ENCODE data around the gene MAGI2. TPM values are rescaled to one million over a fixed set of nuclear protein-coding genes. Genes with fewer than 3 reads are reported as not detected.

MAGI2 gene
- total and polyA plus RNA-seq, 2 donors (not counting 3 experiments of a cell fraction or from before 2014, with no cell fraction given): 0.28 to 6.0 TPM

DNA sequence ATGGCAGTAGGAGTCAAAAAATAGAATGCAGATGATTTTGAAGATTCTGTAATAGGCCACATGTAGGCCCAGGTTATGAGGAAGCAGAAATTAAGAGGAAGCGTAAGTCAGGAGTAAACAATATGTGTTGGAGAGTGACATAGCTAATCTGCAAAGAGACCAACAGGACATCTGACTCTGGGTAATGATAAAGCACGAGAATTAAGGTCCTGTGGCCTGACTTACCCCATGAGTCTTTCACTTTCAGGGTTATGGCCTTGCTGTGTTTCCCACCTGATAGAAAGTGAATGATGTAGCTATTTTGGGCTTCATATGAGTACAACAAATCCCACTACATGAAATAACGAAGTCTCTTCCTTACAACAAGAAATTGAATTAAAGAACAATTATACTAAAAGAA, 393.0 kb downstream of the MAGI2 start:
- Histone ChIP-seq H3K9ac (replicated peaks; ENCODE audit: extremely low read depth, insufficient read depth, low read length) (no peak overlapping the region), H3K9me3 (replicated peaks; ENCODE audit: control insufficient read depth, insufficient read depth, low read length) (no peaks in the 10 kb centered on the region), H3K9me1 (replicated peaks; ENCODE audit: control insufficient read depth, extremely low read depth, insufficient read depth, low read length) (no peaks in the 10 kb centered on the region), H3K4me3 (replicated peaks in 1 of 3; ENCODE audit: insufficient read depth in 1 of 3, low read depth in 1 of 3, low read length in 3 of 3) (no peak overlapping the region), H3K4me1 (ENCODE audit: control insufficient read depth, extremely low read depth, insufficient read depth, low read length) (no peaks in the 10 kb centered on the region), H3K27ac (ENCODE audit: insufficient read depth, low read depth, low read length) (no peak overlapping the region), H3K27me3 (ENCODE audit: control insufficient read depth in 2 of 2, insufficient read depth in 2 of 2, low read length in 2 of 2) (no peaks in the 10 kb centered on the region), H2AFZ (ENCODE audit: low read depth, low read length) (no peak overlapping the region), H3K79me2 (ENCODE audit: control insufficient read depth, insufficient read depth, low read length) (no peaks in the 10 kb centered on the region), H3K36me3 (ENCODE audit: control insufficient read depth in 2 of 2, extremely low read depth in 1 of 2, insufficient read depth in 2 of 2, low read length in 2 of 2) (no peaks in the 10 kb centered on the region), H3K4me2 (ENCODE audit: insufficient read depth, low read length) (no peak overlapping the region), H4K20me1 (replicated peaks; ENCODE audit: control insufficient read depth, extremely low read depth, insufficient read depth, low read length) (no peaks in the 10 kb centered on the region)
- intact Hi-C loops (cut with micrococcal nuclease) (no loop called here), dilution Hi-C loops (cut with MboI; ENCODE audit: extremely low pct_ligation_motif_present, low sequenced_read_pairs) (no loop called here)
- TF ChIP-seq MYC (IDR thresholded peaks at IDR 0.05; ENCODE audit: low read depth, low read length) (no peak), EZH2 (IDR thresholded peaks at IDR 0.05; ENCODE audit: borderline replicate concordance, low read depth, low read length, severe bottlenecking) (no peak), JUN (IDR thresholded peaks at IDR 0.05; ENCODE audit: borderline replicate concordance, insufficient read depth, insufficient read length, low read depth) (no peak), GATA2 (IDR thresholded peaks at IDR 0.05; ENCODE audit: insufficient read depth, insufficient read length, low read depth, low read length) (no peak), FOS (IDR thresholded peaks at IDR 0.05; ENCODE audit: borderline replicate concordance, insufficient read depth, low read length) (no peak), POLR2AphosphoS5 (IDR thresholded peaks at IDR 0.05; ENCODE audit: insufficient read depth, low read depth, low read length) (no peak), POLR2A (IDR thresholded peaks at IDR 0.05; ENCODE audit: low read depth, low read length) (no peak)
- TF ChIP-seq, protein P1, sequence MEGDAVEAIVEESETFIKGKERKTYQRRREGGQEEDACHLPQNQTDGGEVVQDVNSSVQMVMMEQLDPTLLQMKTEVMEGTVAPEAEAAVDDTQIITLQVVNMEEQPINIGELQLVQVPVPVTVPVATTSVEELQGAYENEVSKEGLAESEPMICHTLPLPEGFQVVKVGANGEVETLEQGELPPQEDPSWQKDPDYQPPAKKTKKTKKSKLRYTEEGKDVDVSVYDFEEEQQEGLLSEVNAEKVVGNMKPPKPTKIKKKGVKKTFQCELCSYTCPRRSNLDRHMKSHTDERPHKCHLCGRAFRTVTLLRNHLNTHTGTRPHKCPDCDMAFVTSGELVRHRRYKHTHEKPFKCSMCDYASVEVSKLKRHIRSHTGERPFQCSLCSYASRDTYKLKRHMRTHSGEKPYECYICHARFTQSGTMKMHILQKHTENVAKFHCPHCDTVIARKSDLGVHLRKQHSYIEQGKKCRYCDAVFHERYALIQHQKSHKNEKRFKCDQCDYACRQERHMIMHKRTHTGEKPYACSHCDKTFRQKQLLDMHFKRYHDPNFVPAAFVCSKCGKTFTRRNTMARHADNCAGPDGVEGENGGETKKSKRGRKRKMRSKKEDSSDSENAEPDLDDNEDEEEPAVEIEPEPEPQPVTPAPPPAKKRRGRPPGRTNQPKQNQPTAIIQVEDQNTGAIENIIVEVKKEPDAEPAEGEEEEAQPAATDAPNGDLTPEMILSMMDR (IDR thresholded peaks at IDR 0.05; ENCODE audit: extremely low read depth in 1 of 2, insufficient read depth in 1 of 2, low read depth in 1 of 2, low read length in 2 of 2): no peak
- TF ChIP-seq, protein P2, sequence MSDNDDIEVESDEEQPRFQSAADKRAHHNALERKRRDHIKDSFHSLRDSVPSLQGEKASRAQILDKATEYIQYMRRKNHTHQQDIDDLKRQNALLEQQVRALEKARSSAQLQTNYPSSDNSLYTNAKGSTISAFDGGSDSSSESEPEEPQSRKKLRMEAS (IDR thresholded peaks at IDR 0.05; ENCODE audit: insufficient read depth, insufficient read length): no peak
- ChIA-PET POLR2A (no interaction called here), CTCF (no interaction called here)
- DNase-seq (ENCODE audit: low read depth, low spot score) (no peak), FAIRE-seq (no peak)
- no TSS peak for BruUV-seq (replicated peaks)
